Smooth muscle cell (in vitro differentiated cells): ENCODE data around the gene BCL11A. TPM values are rescaled to one million over a fixed set of nuclear protein-coding genes. Genes with fewer than 3 reads are reported as not detected.
A peak's percentile ranks its signal among the peaks of the same experiment; 100 is the strongest.

ENCODE experiments used
- DNase-seq: peaks from one replicate; lab custom pipeline; 2025; ENCODE audit not compliant: unreplicated experiment; lab: John Stamatoyannopoulos, UW
- H2AFZ ChIP-seq: fragments of 200-600 bp; sonication (generic); 2 replicates; pipeline ENCODE4 v1.6.0; 2016; ENCODE audit warnings: antibody characterized with exemption, low read depth, mild to moderate bottlenecking
- H3F3A ChIP-seq: fragments of 200-600 bp; sonication (generic); 2 replicates; pipeline ENCODE4 v1.6.0; 2017; ENCODE audit warnings: antibody characterized with exemption, low read depth
- H3K27ac ChIP-seq: fragments of 200-600 bp; sonication (generic); 2 replicates; pipeline ENCODE4 v1.5.1; 2016; ENCODE audit warnings: low read depth, mild to moderate bottlenecking
- H3K27me3 ChIP-seq: fragments of 200-600 bp; sonication (generic); 2 replicates; pipeline ENCODE4 v1.6.1; 2016; ENCODE audit warnings: low read depth, mild to moderate bottlenecking
- H3K36me3 ChIP-seq: fragments of 200-600 bp; sonication (generic); 2 replicates; pipeline ENCODE4 v1.5.1; 2016; ENCODE audit warnings: low read depth
- H3K4me1 ChIP-seq: fragments of 200-600 bp; sonication (generic); 2 replicates; pipeline ENCODE4 v1.5.1; 2016; ENCODE audit warnings: low read depth
- H3K4me2 ChIP-seq: fragments of 200-600 bp; sonication (generic); 2 replicates; pipeline ENCODE4 v1.6.0; 2016; ENCODE audit warnings: mild to moderate bottlenecking
- H3K4me3 ChIP-seq: fragments of 200-600 bp; sonication (generic); 2 replicates; pipeline ENCODE4 v1.5.1; 2016; ENCODE audit warnings: mild to moderate bottlenecking
- H3K79me2 ChIP-seq: fragments of 200-600 bp; sonication (generic); 2 replicates; pipeline ENCODE4 v1.6.0; 2016; ENCODE audit warnings: low read depth, mild to moderate bottlenecking
- H3K9ac ChIP-seq: fragments of 200-600 bp; sonication (generic); 2 replicates; pipeline ENCODE4 v1.6.0; 2016; ENCODE audit warnings: low read depth
- H3K9me3 ChIP-seq: fragments of 200-600 bp; sonication (generic); replicated peaks from 2 replicates; pipeline ENCODE4 v1.5.1; 2016; ENCODE audit warnings: low read depth
- H4K20me1 ChIP-seq: fragments of 200-600 bp; sonication (generic); 2 replicates; pipeline ENCODE4 v1.6.0; 2016; ENCODE audit warnings: low read depth
- WGBS: methylation state at CpG from one replicate; pipeline ENCODE4 v1.1.7; 2016; ENCODE audit warnings: low lambda C conversion rate; 5-methylcytosine and 5-hydroxymethylcytosine counted together
- polyA plus RNA-seq: library from polyadenylated mRNA; unstranded; fragments of >200 nt; fragmentation: Nextera tagmentation; extraction: Ambion mirVana; gene quantifications from 2 replicates; pipeline ENCODE4 v1.2.1, GENCODE V29; 2016
- total RNA-seq: library from RNA; depleted of rRNA; stranded (reverse); fragments of >200 nt; gene quantifications from 2 replicates; pipeline ENCODE4 v1.2.3, GENCODE V29; 2014
- TF ChIP-seq, protein P1 (sequence below): fragments of 200-600 bp; sonication (generic); IDR thresholded peaks from 2 replicates; pipeline ENCODE4 v1.5.1; 2017; ENCODE audit warnings: borderline replicate concordance, mild to moderate bottlenecking, antibody characterized with exemption; ENCODE audit not compliant: insufficient read depth, poor library complexity, severe bottlenecking

Gene BCL11A
- total and polyA plus RNA-seq, 2 experiments from 2014 or later = 15.8 to 20.0 TPM

DNA sequence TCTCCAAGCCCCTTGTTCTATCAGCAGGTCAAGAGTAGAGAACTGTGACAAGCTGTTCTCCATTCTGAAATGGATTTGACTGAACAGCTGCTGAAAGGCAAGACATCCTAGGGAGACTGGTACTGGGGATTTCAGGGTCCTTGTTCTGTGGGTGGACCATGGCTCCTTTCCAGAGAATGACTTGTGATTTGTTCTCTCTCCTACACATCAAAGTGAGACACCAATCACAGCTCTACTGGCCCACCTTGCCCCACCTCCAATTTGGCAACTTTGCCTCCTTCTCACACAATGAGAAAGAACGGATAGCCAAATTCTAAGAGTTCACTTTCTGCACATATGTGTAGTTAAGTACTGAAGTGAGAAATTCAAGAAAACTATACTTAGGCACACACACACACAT lies 67.4 kb downstream of the BCL11A start:
- Histone ChIP-seq H3K9ac (no peak overlapping the region), H3K4me1 (peaks cover 13% of the 10 kb centered on the region), H3F3A (peaks cover 11% of the 10 kb centered on the region), H3K4me3 (no peak overlapping the region), H3K79me2 (peaks cover 61% of the 10 kb centered on the region), H3K4me2 (no peak overlapping the region), H3K27ac (peak overlapping the region; percentile 94), H3K36me3 (no peaks in the 10 kb centered on the region), H3K9me3 (no peaks in the 10 kb centered on the region), H4K20me1 (peaks cover 10% of the 10 kb centered on the region), H2AFZ (no peak overlapping the region), H3K27me3 (no peaks in the 10 kb centered on the region)
- no peak for DNase-seq
- TF ChIP-seq, protein P1, sequence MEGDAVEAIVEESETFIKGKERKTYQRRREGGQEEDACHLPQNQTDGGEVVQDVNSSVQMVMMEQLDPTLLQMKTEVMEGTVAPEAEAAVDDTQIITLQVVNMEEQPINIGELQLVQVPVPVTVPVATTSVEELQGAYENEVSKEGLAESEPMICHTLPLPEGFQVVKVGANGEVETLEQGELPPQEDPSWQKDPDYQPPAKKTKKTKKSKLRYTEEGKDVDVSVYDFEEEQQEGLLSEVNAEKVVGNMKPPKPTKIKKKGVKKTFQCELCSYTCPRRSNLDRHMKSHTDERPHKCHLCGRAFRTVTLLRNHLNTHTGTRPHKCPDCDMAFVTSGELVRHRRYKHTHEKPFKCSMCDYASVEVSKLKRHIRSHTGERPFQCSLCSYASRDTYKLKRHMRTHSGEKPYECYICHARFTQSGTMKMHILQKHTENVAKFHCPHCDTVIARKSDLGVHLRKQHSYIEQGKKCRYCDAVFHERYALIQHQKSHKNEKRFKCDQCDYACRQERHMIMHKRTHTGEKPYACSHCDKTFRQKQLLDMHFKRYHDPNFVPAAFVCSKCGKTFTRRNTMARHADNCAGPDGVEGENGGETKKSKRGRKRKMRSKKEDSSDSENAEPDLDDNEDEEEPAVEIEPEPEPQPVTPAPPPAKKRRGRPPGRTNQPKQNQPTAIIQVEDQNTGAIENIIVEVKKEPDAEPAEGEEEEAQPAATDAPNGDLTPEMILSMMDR = no peak
- WGBS = 92% methylated on average over 1 of the region's 1 CpG

DNA sequence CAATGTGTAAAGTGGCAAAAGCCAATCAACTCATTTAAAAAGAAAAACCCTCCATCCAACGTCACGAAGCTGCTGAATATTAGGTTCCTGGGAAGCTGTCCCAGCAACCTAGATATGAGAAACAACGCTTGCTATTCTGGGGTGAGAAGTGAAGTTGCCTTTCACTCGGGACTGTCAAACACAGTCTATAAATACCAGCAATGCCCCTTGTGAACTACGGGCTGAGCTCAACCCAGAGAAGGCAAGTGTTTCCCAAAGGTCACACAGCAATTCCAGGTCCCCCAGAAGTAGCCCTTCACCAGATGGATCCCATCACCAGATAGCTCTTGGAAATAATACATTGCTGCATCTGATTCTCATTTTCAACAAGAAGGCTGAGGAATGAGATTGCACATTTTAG lies 67.9 kb downstream of the BCL11A start:
- no peak for DNase-seq
- Histone ChIP-seq H3K27ac (peak overlapping the region; percentile 94), H3K4me3 (no peak overlapping the region), H2AFZ (no peak overlapping the region), H3K4me2 (no peak overlapping the region), H3K9me3 (no peaks in the 10 kb centered on the region), H4K20me1 (peaks cover 6% of the 10 kb centered on the region), H3K79me2 (peaks cover 61% of the 10 kb centered on the region), H3K27me3 (no peaks in the 10 kb centered on the region), H3K36me3 (no peaks in the 10 kb centered on the region), H3F3A (peaks cover 11% of the 10 kb centered on the region), H3K4me1 (peaks cover 13% of the 10 kb centered on the region), H3K9ac (no peak overlapping the region)
- WGBS = 90% methylated on average over 5 of the region's 5 CpGs
- TF ChIP-seq, protein P1 = no peak

DNA sequence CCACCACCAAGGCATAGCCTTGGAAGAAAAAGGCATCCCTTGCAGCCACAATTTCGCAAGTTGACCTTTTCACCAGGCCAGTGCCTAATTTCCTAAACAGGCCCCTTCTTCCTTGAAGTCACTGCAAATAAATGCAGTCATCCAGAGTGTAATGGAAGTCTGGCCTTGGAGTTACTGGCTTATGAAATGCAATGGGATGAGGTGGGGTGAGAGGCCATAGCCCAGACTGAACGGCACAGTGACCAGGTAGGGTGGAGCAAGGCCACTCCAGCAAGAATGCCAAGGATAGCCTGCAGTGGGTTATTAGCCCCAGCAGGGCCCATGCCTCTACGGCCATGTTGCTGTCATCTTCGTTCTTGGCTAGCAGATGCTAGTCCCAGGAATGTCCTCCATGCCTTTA lies 68.4 kb downstream of the BCL11A start:
- H3K4me3 ChIP-seq = no peak overlapping the region
- H3K36me3 ChIP-seq = no peaks in the 10 kb centered on the region
- H3K79me2 ChIP-seq = peaks cover 60% of the 10 kb centered on the region
- H4K20me1 ChIP-seq = peaks cover 3% of the 10 kb centered on the region
- peaks cover 11% of the 10 kb centered on the region for H3F3A ChIP-seq
- no peak overlapping the region for H2AFZ ChIP-seq
- peak overlapping the region; percentile 73 for H3K4me2 ChIP-seq
- TF ChIP-seq, protein P1 = no peak
- no peak overlapping the region for H3K9ac ChIP-seq
- no peaks in the 10 kb centered on the region for H3K27me3 ChIP-seq
- peak overlapping the region; percentile 94 for H3K27ac ChIP-seq
- H3K4me1 ChIP-seq = peaks cover 13% of the 10 kb centered on the region
- DNase-seq = no peak
- no peaks in the 10 kb centered on the region for H3K9me3 ChIP-seq
- WGBS = 87% methylated on average over 4 of the region's 4 CpGs

DNA sequence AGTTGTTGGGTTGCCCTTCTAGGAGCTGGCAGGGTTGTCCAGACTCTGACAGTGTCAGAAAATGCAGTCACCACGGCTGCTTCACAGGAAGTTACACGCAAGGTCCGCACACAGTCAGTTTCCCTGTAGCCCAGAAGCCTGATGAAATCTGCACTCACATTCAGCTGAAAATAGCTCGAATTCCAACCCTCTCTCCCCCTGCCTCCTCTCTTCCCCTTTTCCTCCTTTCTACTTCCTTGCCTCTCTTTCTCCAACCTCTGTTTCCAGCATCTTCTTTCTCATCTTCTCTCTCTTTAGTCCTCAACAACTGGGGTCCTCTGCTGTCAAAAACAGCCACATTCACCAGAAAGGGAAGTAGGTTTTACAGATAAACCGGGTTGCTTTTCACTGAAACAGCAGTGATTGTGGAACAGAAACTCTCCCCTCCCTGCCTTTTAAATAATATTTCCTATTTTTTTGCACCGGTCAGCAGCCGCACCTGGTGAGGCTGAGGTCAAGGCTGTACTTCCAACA lies 69.3 kb downstream of the BCL11A start:
- no peaks in the 10 kb centered on the region for H3K36me3 ChIP-seq
- DNase-seq = no peak
- H3K4me2 ChIP-seq = peak overlapping the region; percentile 73
- peak overlapping the region; percentile 78 for H3K9ac ChIP-seq
- no peaks in the 10 kb centered on the region for H3K27me3 ChIP-seq
- TF ChIP-seq, protein P1 = no peak
- H4K20me1 ChIP-seq = peaks cover 8% of the 10 kb centered on the region
- peaks cover 56% of the 10 kb centered on the region for H3K79me2 ChIP-seq
- H3K9me3 ChIP-seq = no peaks in the 10 kb centered on the region
- H3F3A ChIP-seq = peaks cover 11% of the 10 kb centered on the region
- peak overlapping the region; percentile 94 for H3K27ac ChIP-seq
- H3K4me1 ChIP-seq = peaks cover 13% of the 10 kb centered on the region
- H3K4me3 ChIP-seq = no peak overlapping the region
- H2AFZ ChIP-seq = no peak overlapping the region
- 30% methylated on average over 7 of the region's 7 CpGs for WGBS
